H1 (cell line): Measurements from ENCODE around the gene FOXK1. TPM values are rescaled to one million over a fixed set of nuclear protein-coding genes. Genes with fewer than 3 reads are reported as not detected.

Experiments used
- CTCF ChIA-PET: fragments of 300-600 bp; sonication (Branson Sonifier 250); formaldehyde crosslinking; loops from one replicate; lab custom pipeline; 2021; ENCODE audit not compliant: partially characterized antibody; lab: Charles Lee
- POLR2A ChIA-PET: fragments of 300-600 bp; sonication (Branson Sonifier 250); formaldehyde crosslinking; loops from one replicate; lab custom pipeline; 2021; ENCODE audit warnings: inconsistent platforms; ENCODE audit not compliant: partially characterized antibody; lab: Charles Lee
- DNase-seq, 2 experiments: peaks; one replicate each; pipeline versions ENCODE4 v3.0.0 to v3.0.0-alpha.2; 2010 to 2022; ENCODE audit warnings: low spot score in 2 of 2, low read depth in 1 of 2, mixed read lengths in 1 of 2
- FAIRE-seq: peaks from 2 replicates; lab custom pipeline; 2011; peaks lifted over from hg19 to GRCh38; lab: Jason Lieb, UNC
- H2AFZ ChIP-seq: 2 replicates; pipeline ENCODE4 v1.8.1; 2012; ENCODE audit warnings: low read length, inconsistent platforms
- H2AK5ac ChIP-seq: 2 replicates; pipeline ENCODE4 v1.6.1; 2013; ENCODE audit warnings: low read depth, low read length
- H2BK120ac ChIP-seq: replicated peaks from 2 replicates; pipeline ENCODE3; 2013; ENCODE audit warnings: low read depth, low read length, inconsistent platforms
- H2BK12ac ChIP-seq: 2 replicates; pipeline ENCODE4 v1.6.1; 2013; ENCODE audit warnings: low read depth, low read length
- H2BK15ac ChIP-seq: 2 replicates; pipeline ENCODE4 v1.6.1; 2013; ENCODE audit warnings: low read length
- H2BK20ac ChIP-seq: 2 replicates; pipeline ENCODE4 v1.6.1; 2013; ENCODE audit warnings: low read length
- H2BK5ac ChIP-seq: 2 replicates; pipeline ENCODE4 v1.6.1; 2013; ENCODE audit warnings: low read depth, low read length
- H3K14ac ChIP-seq: 2 replicates; pipeline ENCODE4 v1.6.1; 2013; ENCODE audit warnings: inconsistent platforms; ENCODE audit not compliant: insufficient read length
- H3K18ac ChIP-seq: 2 replicates; pipeline ENCODE4 v1.6.1; 2013; ENCODE audit warnings: low read length; ENCODE audit errors: extremely low read depth
- H3K23ac ChIP-seq: 2 replicates; pipeline ENCODE4 v1.6.1; 2013; ENCODE audit warnings: inconsistent platforms; ENCODE audit not compliant: insufficient read length
- H3K23me2 ChIP-seq: 2 replicates; pipeline ENCODE4 v1.6.1; 2013; ENCODE audit warnings: low read depth, low read length
- H3K27ac ChIP-seq: 2 replicates; pipeline ENCODE4 v1.6.1; 2011; ENCODE audit warnings: low read depth, low read length, inconsistent platforms
- H3K27me3 ChIP-seq, 4 experiments: replicated peaks in 1 of 4; 1 replicate in 1 of 4; 2 replicates in 3 of 4; pipeline versions ENCODE4 v1.6.1 to v1.8.1; 2011 to 2013; ENCODE audit warnings: low read length in 3 of 4, mild to moderate bottlenecking in 3 of 4, inconsistent platforms in 2 of 4, mixed read lengths in 2 of 4, moderate library complexity in 1 of 4; ENCODE audit not compliant: control insufficient read depth in 3 of 4, insufficient read depth in 3 of 4; ENCODE audit errors: extremely low read depth in 1 of 4
- H3K36me3 ChIP-seq, 4 experiments: 2 replicates each; pipeline versions ENCODE4 v1.6.1 to v1.8.1; 2011 to 2013; ENCODE audit warnings: mild to moderate bottlenecking in 4 of 4, low read length in 3 of 4, moderate library complexity in 2 of 4, control low read depth in 1 of 4, inconsistent platforms in 1 of 4; ENCODE audit not compliant: insufficient read depth in 4 of 4, control insufficient read depth in 2 of 4
- H3K4ac ChIP-seq: replicated peaks from 2 replicates; pipeline ENCODE3; 2013; ENCODE audit warnings: low read length, low read depth, mixed read lengths, inconsistent platforms; ENCODE audit not compliant: insufficient read length
- H3K4me1 ChIP-seq, 4 experiments: replicated peaks in 1 of 4; 1 replicate in 1 of 4; 2 replicates in 3 of 4; pipeline versions ENCODE4 v1.6.1 to v1.8.1; 2011 to 2013; ENCODE audit warnings: low read length in 3 of 4, inconsistent platforms in 2 of 4, mixed read lengths in 1 of 4; ENCODE audit not compliant: insufficient read depth in 4 of 4, control insufficient read depth in 3 of 4
- H3K4me2 ChIP-seq, 2 experiments: 2 replicates each; pipeline versions ENCODE4 v1.6.1 to v1.8.1; 2011 to 2013; ENCODE audit warnings: low read depth in 2 of 2, low read length in 2 of 2, control low read depth in 1 of 2, inconsistent platforms in 1 of 2, mild to moderate bottlenecking in 1 of 2; ENCODE audit not compliant: insufficient read depth in 1 of 2
- H3K4me3 ChIP-seq, 4 experiments: fragments of 200-600, 300-600 bp in 1 of 4; sonication (generic), shearing (Covaris generic), sonication (Bioruptor Twin) in 1 of 4; 2 replicates each; pipeline versions ENCODE4 v1.5.1 to v1.8.1; 2011 to 2016; ENCODE audit warnings: low read length in 4 of 4, low read depth in 3 of 4, control low read depth in 2 of 4, inconsistent platforms in 2 of 4, mild to moderate bottlenecking in 2 of 4, mixed read lengths in 1 of 4, moderate library complexity in 1 of 4; ENCODE audit not compliant: insufficient read depth in 2 of 4; ENCODE audit errors: extremely low read depth in 1 of 4
- H3K56ac ChIP-seq: replicated peaks from 2 replicates; pipeline ENCODE3; 2013; ENCODE audit warnings: low read depth, mild to moderate bottlenecking, mixed read lengths, low read length, inconsistent platforms; ENCODE audit not compliant: insufficient read length
- H3K79me1 ChIP-seq: 2 replicates; pipeline ENCODE4 v1.6.1; 2013; ENCODE audit warnings: low read depth, low read length, control low read depth
- H3K79me2 ChIP-seq, 2 experiments: 2 replicates each; pipeline versions ENCODE4 v1.6.1 to v1.8.1; 2012 to 2013; ENCODE audit warnings: low read length in 2 of 2, mild to moderate bottlenecking in 2 of 2, inconsistent platforms in 1 of 2; ENCODE audit not compliant: insufficient read depth in 2 of 2, control insufficient read depth in 1 of 2
- H3K9ac ChIP-seq, 4 experiments: replicated peaks in 1 of 4; 1 replicate in 1 of 4; 2 replicates in 3 of 4; pipeline versions ENCODE4 v1.6.1 to v1.8.1; 2011 to 2013; ENCODE audit warnings: low read depth in 3 of 4, low read length in 3 of 4, control low read depth in 2 of 4, mild to moderate bottlenecking in 2 of 4, moderate library complexity in 2 of 4, inconsistent platforms in 1 of 4; ENCODE audit errors: extremely low read depth in 1 of 4
- H3K9me3 ChIP-seq, 2 experiments: 2 replicates each; pipeline versions ENCODE4 v1.6.1 to v1.8.1; 2012 to 2013; ENCODE audit warnings: mild to moderate bottlenecking in 2 of 2, moderate library complexity in 2 of 2, control low read depth in 1 of 2, inconsistent platforms in 1 of 2, low read depth in 1 of 2, low read length in 1 of 2, mixed read lengths in 1 of 2; ENCODE audit not compliant: insufficient read depth in 2 of 2
- H4K20me1 ChIP-seq, 2 experiments: replicated peaks in 1 of 2; 2 replicates each; pipeline versions ENCODE3 to v1.8.1; 2011 to 2013; ENCODE audit warnings: inconsistent platforms in 2 of 2, low read length in 2 of 2, mild to moderate bottlenecking in 1 of 2; ENCODE audit not compliant: insufficient read depth in 2 of 2, control insufficient read depth in 1 of 2
- H4K5ac ChIP-seq: 2 replicates; pipeline ENCODE4 v1.6.1; 2013; ENCODE audit warnings: low read length, low read depth, mixed read lengths, inconsistent platforms; ENCODE audit not compliant: insufficient read length
- H4K8ac ChIP-seq: 2 replicates; pipeline ENCODE4 v1.8.0; 2013; ENCODE audit warnings: mild to moderate bottlenecking, moderate library complexity, low read length, inconsistent platforms; ENCODE audit not compliant: insufficient read depth; ENCODE audit errors: extremely low read depth
- H4K91ac ChIP-seq: replicated peaks from 2 replicates; pipeline ENCODE3; 2013; ENCODE audit warnings: low read length, mixed read lengths, inconsistent platforms; ENCODE audit not compliant: insufficient read length
- EZH2 ChIP-seq: fragments of 200-600 bp; sonication (generic); IDR thresholded peaks from 2 replicates; pipeline ENCODE4 v1.7.1; 2012; ENCODE audit warnings: low read depth, mild to moderate bottlenecking, moderate library complexity, low read length, inconsistent platforms; ENCODE audit not compliant: severe bottlenecking
- RAD21 ChIP-seq, 2 experiments: IDR thresholded peaks in 1 of 2; conservative IDR thresholded peaks in 1 of 2; 2 replicates each; pipeline ENCODE4 v1.6.1; 2011; ENCODE audit warnings: low read depth in 2 of 2, low read length in 2 of 2, improper control_type of control experiment in 1 of 2, inconsistent platforms in 1 of 2, mild to moderate bottlenecking in 1 of 2, moderate library complexity in 1 of 2
- WGBS, 2 experiments: shearing (Covaris generic) in 1 of 2; methylation state at CpG; one replicate each; pipeline versions ENCODE4 v1.1.6 to v1.1.7; 2013 to 2015; ENCODE audit warnings: low lambda C conversion rate in 2 of 2, mixed read lengths in 2 of 2, inconsistent platforms in 1 of 2, low coverage in 1 of 2, missing lambda C conversion rate in 1 of 2; ENCODE audit not compliant: insufficient replicate concordance in 2 of 2, insufficient coverage in 1 of 2, insufficient read length in 1 of 2; ENCODE audit errors: extremely low coverage in 1 of 2, missing lambda C conversion rate in 1 of 2; 5-methylcytosine and 5-hydroxymethylcytosine counted together
- polyA plus RNA-seq, 7 experiments: library from polyadenylated mRNA; depleted of rRNA in 3 of 7; stranded (reverse) in 5 of 7; unstranded in 2 of 7; fragments of >200 nt in 5 of 7; fragments of 200-250 nt in 2 of 7; gene quantifications; 1 replicate in 5 of 7; 2 replicates in 1 of 7; 4 replicates in 1 of 7; pipeline versions ENCODE4 v1.2.1 to v1.2.3, GENCODE V29; 2011 to 2013; ENCODE audit warnings: missing spikeins in 2 of 7, mixed read lengths in 2 of 7
- total RNA-seq: library from RNA; stranded (reverse); fragmentation: NEBNext Ultra II Directional; extraction: Animal tissue kit (Norgen Biotek cat#: 25700); gene quantifications from 2 replicates; pipeline ENCODE4 v1.2.1, GENCODE V29; 2021
- TF ChIP-seq, protein P1 (sequence below), 3 experiments: IDR thresholded peaks; 1 replicate in 2 of 3; 2 replicates in 1 of 3; pipeline versions ENCODE4 v1.5.1 to v1.6.1; 2011; ENCODE audit warnings: low read length in 3 of 3, mild to moderate bottlenecking in 3 of 3, inconsistent platforms in 2 of 3, low read depth in 1 of 3, moderate library complexity in 1 of 3; ENCODE audit not compliant: insufficient read depth in 1 of 3; ENCODE audit errors: control extremely low read depth in 1 of 3

The FOXK1 gene
- total and polyA plus RNA-seq, 2 of the 8 experiments (the other 6 are each of a cell fraction or from before 2014, with no cell fraction given): 2.0 to 8.5 TPM

- H3K79me2 ChIP-seq: no peaks in the 10 kb centered on the region; a peak in 1 of 4 replicates
- CTCF ChIA-PET: interaction anchor here (1.0 to 1.5 kb wide), 3 partner anchors 15 to 44 kb away, joined by 3 to 5 read pairs (median 3); no protein-coding TSS in a partner anchor
These were observed 27.1 kb downstream of the FOXK1 start for GRCh38 chr7:4709187-4709586.

More at GRCh38 chr7:4709187-4709586, 27.1 kb downstream of the FOXK1 start:
- Histone ChIP-seq H4K5ac (no peak overlapping the region), H3K18ac (no peak overlapping the region), H4K20me1 (peaks cover 44 to 47% of the 10 kb centered on the region in 2 experiments), H4K91ac (no peak overlapping the region), H2BK15ac (no peak overlapping the region), H3K36me3 (no peaks in the 10 kb centered on the region), H3K79me1 (peaks cover 3% of the 10 kb centered on the region; the same call in 1 of the 2 replicates), H2BK5ac (no peak overlapping the region), H3K14ac (no peak overlapping the region), H3K4ac (no peak overlapping the region), H2BK120ac (no peak overlapping the region), H2AFZ (no peak overlapping the region), H3K23ac (no peak overlapping the region), H2BK12ac (peak overlapping the region; percentile 60; the same call in 1 of the 2 replicates), H3K4me1 (peaks cover 7 to 17% (median 13%) of the 10 kb centered on the region in 4 experiments), H3K23me2 (peaks cover 9% of the 10 kb centered on the region), H3K9me3 (no peaks in the 10 kb centered on the region), H3K4me3 (no peak overlapping the region; a peak in 1 of 8 replicates), H4K8ac (no peak overlapping the region), H3K9ac (no peak overlapping the region), H3K56ac (no peak overlapping the region), H3K27me3 (peaks cover 41 to 82% (median 79%) of the 10 kb centered on the region in 4 experiments), H2BK20ac (no peak overlapping the region), H3K27ac (no peak overlapping the region), H2AK5ac (peak overlapping the region; percentile 82; the same call in 1 of the 2 replicates), H3K4me2 (no peak overlapping the region)
- no peak for TF ChIP-seq EZH2
- TF ChIP-seq RAD21 (IDR thresholded peaks at IDR 0.05 in 1 of 2, conservative IDR thresholded peaks at IDR 0.05 in 1 of 2; ENCODE audit: low read depth in 2 of 2, low read length in 2 of 2): peak in 1 of 2 experiments; percentile 28; a peak in 1 of 4 replicates
- TF ChIP-seq, protein P1, sequence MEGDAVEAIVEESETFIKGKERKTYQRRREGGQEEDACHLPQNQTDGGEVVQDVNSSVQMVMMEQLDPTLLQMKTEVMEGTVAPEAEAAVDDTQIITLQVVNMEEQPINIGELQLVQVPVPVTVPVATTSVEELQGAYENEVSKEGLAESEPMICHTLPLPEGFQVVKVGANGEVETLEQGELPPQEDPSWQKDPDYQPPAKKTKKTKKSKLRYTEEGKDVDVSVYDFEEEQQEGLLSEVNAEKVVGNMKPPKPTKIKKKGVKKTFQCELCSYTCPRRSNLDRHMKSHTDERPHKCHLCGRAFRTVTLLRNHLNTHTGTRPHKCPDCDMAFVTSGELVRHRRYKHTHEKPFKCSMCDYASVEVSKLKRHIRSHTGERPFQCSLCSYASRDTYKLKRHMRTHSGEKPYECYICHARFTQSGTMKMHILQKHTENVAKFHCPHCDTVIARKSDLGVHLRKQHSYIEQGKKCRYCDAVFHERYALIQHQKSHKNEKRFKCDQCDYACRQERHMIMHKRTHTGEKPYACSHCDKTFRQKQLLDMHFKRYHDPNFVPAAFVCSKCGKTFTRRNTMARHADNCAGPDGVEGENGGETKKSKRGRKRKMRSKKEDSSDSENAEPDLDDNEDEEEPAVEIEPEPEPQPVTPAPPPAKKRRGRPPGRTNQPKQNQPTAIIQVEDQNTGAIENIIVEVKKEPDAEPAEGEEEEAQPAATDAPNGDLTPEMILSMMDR (IDR thresholded peaks at IDR 0.05; ENCODE audit: control extremely low read depth in 1 of 3, insufficient read depth in 1 of 3, low read depth in 1 of 3, low read length in 3 of 3): peak; percentile 22 to 46 (median 33); a peak in 2 of 4 replicates
- POLR2A ChIA-PET: interaction anchor here (0.9 to 1.1 kb wide), 2 partner anchors 14 to 19 kb away, joined by 3 to 6 read pairs; no protein-coding TSS in a partner anchor
- WGBS, 2 experiments: 54% methylated on average over 22 of the region's 22 CpGs; no CpG with 5 or more reads in 1 of the 2 experiments
- DNase-seq (peak in 1 of 2 experiments; percentile 50), FAIRE-seq (no peak)
